ENCODE data around the gene SLC6A4. TPM values are rescaled to one million over a fixed set of nuclear protein-coding genes. Genes with fewer than 3 reads are reported as not detected.

The SLC6A4 gene
- polyA plus RNA-seq, 1 experiment: not detected

- POLR2A ChIA-PET: no interaction called here
- Histone ChIP-seq H3K27me3 (ENCODE audit: control insufficient read depth, insufficient read depth, low read length) (no peaks in the 10 kb centered on the region), H3K36me3 (ENCODE audit: control insufficient read depth, insufficient read depth, low read length) (peaks cover 6% of the 10 kb centered on the region), H3K4me3 (ENCODE audit: low read depth, low read length) (no peak overlapping the region)
- no peak for TF ChIP-seq CTCF (IDR thresholded peaks at IDR 0.05; ENCODE audit: insufficient read depth, low read depth, low read length)
- CTCF ChIA-PET: interaction anchor here (0.8 kb wide), 1 partner anchor 11 kb away, joined by 3 read pairs; no protein-coding TSS in a partner anchor
- DNase-seq (ENCODE audit: low read depth): no peak
These were observed 11.0 kb upstream of the SLC6A4 start for GRCh38 chr17:30246460-30246859.

- TF ChIP-seq CTCF (IDR thresholded peaks at IDR 0.05; ENCODE audit: insufficient read depth, low read depth, low read length): no peak
- ChIA-PET CTCF (interaction anchor here (1.0 to 1.5 kb wide), 2 partner anchors 9 kb away, joined by 3 to 4 read pairs; no protein-coding TSS in a partner anchor), POLR2A (no interaction called here)
- Histone ChIP-seq H3K27me3 (ENCODE audit: control insufficient read depth, insufficient read depth, low read length) (no peaks in the 10 kb centered on the region), H3K36me3 (ENCODE audit: control insufficient read depth, insufficient read depth, low read length) (peaks cover 6% of the 10 kb centered on the region), H3K4me3 (ENCODE audit: low read depth, low read length) (no peak overlapping the region)
- DNase-seq (ENCODE audit: low read depth): peak; percentile 53
These were observed 9.4 kb upstream of the SLC6A4 start for GRCh38 chr17:30244853-30245385.

GRCh38 chr17:30243568-30243967, 8.1 kb upstream of the SLC6A4 start:
- H3K36me3 ChIP-seq (ENCODE audit: control insufficient read depth, insufficient read depth, low read length): peaks cover 2% of the 10 kb centered on the region; the same call in 1 of the 2 replicates
- CTCF ChIA-PET: no interaction called here
- 0 out of 2 replicates have a peak, but pooled peaks cover 1% of the 10 kb centered on the region for H3K27me3 ChIP-seq (ENCODE audit: control insufficient read depth, insufficient read depth, low read length)
- no peak for TF ChIP-seq CTCF (IDR thresholded peaks at IDR 0.05; ENCODE audit: insufficient read depth, low read depth, low read length)
- DNase-seq (ENCODE audit: low read depth): no peak
- POLR2A ChIA-PET: no interaction called here
- no peak overlapping the region for H3K4me3 ChIP-seq (ENCODE audit: low read depth, low read length)

- ChIA-PET CTCF (no interaction called here), POLR2A (no interaction called here)
- Histone ChIP-seq H3K4me3 (ENCODE audit: low read depth, low read length) (no peak overlapping the region), H3K36me3 (ENCODE audit: control insufficient read depth, insufficient read depth, low read length) (no peaks in the 10 kb centered on the region), H3K27me3 (ENCODE audit: control insufficient read depth, insufficient read depth, low read length) (0 out of 2 replicates have a peak, but pooled peaks cover 1% of the 10 kb centered on the region)
- DNase-seq (ENCODE audit: low read depth): no peak
- no peak for TF ChIP-seq CTCF (IDR thresholded peaks at IDR 0.05; ENCODE audit: insufficient read depth, low read depth, low read length)
These were observed 7.5 kb upstream of the SLC6A4 start for GRCh38 chr17:30243002-30243401.

GRCh38 chr17:30241051-30241450, 5.6 kb upstream of the SLC6A4 start:
- Histone ChIP-seq H3K27me3 (ENCODE audit: control insufficient read depth, insufficient read depth, low read length) (peaks cover 8% of the 10 kb centered on the region), H3K4me3 (ENCODE audit: low read depth, low read length) (no peak overlapping the region), H3K36me3 (ENCODE audit: control insufficient read depth, insufficient read depth, low read length) (no peaks in the 10 kb centered on the region)
- TF ChIP-seq CTCF (IDR thresholded peaks at IDR 0.05; ENCODE audit: insufficient read depth, low read depth, low read length): no peak
- DNase-seq (ENCODE audit: low read depth): no peak
- POLR2A ChIA-PET: no interaction called here
- CTCF ChIA-PET: interaction anchor here (1.7 kb wide), 1 partner anchor 147 kb away, joined by 3 read pairs; no protein-coding TSS in a partner anchor
